Right lung (tissue), 5 donors: ENCODE results near the gene ETNPPL. TPM values are rescaled to one million over a fixed set of nuclear protein-coding genes. Genes with fewer than 3 reads are reported as not detected.
"Not testable (repeated sequence)": the region's sequence is repeated elsewhere in the genome, so short reads cannot be mapped to it uniquely, and the experiment has no call there.

Experiments
- DNase-seq, 2 donors: peaks; one replicate each; pipeline ENCODE4 v3.0.0-alpha.2; 2013
- polyA plus RNA-seq, 5 donors: library from polyadenylated mRNA; unstranded; fragments of 120-200 nt; gene quantifications; one replicate each; pipeline versions ENCODE4 v1.2.1 to v1.2.3, GENCODE V29; 2013; ENCODE audit warnings: inconsistent platforms in 1 of 5, low replicate concordance in 1 of 5; ENCODE audit not compliant: insufficient read length in 5 of 5, insufficient read depth in 1 of 5

ETNPPL gene
- polyA plus RNA-seq, 5 donors, result not detected

DNA sequence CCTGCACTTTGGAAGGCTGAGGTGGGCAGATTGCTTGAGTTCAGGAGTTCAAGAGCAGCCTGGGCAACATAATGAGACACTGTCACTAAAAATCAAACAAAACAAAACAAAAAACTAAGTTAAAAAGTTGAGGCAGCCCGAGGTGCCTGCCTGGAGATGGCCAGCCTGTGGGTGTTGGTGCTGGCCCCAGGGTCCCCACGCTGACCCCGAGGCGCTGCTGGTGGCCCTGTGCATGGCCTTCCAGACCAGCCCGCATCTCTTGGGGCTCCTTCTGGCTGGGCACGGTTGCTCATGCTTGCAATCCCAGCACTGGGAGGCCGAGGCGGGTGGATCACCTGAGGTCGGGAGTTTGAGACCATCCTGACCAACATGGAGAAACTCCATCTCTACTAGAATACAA, 4.4 kb downstream of the ETNPPL start:
- no peak for DNase-seq

DNA sequence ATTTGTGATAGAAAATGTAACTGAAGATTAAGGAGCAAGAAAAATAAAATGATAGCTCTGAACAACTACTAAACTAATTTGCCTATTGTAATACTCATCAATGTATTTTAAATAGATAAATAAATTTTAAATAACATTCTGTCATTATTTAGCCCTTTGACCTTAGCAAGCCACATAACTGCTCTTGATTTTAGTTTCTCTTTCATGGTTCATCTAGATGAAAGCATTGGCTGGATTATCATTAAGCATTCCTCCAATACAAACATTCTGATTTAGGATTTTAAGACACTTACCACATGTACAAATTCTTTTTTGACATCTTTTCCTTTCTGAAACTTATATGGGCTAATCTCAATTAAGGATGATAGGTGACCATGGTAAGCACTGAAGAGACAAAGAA, 8.5 kb downstream of the ETNPPL start:
- DNase-seq, result no peak

DNA sequence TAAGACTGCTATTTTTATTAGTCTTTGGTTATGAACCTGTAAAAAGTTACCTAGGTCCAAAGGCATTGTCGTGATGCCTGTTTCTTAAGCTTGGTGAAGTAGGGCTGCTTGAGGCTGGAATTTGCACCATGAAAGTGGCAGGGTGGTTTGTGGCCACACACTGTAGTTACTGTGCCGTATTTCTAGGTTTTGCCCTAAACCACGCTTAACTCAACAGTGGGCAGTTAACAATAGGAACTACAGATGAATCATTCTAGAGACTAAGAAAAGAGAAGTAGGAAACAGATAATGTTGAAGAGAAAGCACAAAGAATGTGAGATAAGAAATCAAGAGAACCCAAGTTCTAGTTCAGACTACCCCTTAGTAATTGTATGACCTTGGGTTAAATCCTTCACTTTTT, 11.5 kb downstream of the ETNPPL start:
- DNase-seq, result no peak

DNA sequence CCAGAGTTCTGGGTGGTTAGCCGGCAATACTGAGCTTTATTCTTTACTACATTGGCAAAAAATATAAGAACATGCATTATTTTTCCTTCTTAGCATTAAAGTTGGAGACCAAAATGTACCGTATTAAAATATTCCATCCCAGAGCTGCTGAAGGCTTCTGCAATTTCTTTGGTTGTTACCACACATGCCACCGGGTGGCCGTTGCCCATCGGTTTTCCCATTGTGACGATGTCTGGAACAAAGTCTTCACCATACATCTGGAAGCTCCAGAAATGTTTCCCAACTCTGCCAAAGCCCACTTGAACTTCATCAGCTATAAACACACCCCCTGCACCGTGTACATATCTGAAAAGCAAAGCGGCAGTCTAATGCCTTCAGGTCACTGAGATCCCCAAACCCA, 13.7 kb downstream of the ETNPPL start:
- DNase-seq, result no peak

DNA sequence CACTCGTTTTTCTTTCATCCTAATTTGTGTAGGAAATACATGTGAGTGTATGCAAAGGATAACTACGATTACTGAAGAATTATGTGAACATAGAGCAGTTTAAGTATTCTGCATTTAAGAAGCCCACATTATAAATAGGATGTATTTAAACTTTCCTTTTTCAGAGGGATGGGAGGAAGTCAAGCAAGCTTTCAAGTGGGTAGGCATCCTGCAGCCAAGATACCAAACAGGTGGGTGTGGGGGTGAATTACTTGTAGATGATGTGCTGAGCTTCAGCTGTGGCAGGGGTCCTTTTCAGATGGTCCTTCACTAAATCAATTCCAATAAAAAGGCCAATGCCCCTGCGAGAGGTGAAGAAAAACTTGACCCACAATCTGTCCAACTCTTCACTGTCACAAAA, 16.3 kb downstream of the ETNPPL start:
- DNase-seq, result no peak

DNA sequence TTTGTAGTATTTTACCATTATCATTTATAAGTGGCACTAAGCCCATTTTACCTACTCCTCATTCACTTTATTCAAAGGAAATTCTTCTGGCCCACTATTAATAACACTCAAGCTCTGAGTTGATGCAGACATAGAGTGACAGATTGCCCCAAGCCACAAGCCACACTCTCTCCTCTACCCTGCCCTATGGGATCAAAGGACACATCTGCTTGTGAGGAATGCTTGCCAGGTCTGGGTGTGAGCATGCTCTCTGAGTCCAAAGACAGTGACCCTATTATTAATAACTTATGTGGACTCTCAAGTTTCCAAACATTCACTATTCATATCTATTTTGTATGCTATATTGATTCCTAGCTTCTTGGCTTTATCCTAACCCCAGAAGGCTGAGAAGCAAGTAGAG, 18.5 kb downstream of the ETNPPL start:
- DNase-seq, result no peak

DNA sequence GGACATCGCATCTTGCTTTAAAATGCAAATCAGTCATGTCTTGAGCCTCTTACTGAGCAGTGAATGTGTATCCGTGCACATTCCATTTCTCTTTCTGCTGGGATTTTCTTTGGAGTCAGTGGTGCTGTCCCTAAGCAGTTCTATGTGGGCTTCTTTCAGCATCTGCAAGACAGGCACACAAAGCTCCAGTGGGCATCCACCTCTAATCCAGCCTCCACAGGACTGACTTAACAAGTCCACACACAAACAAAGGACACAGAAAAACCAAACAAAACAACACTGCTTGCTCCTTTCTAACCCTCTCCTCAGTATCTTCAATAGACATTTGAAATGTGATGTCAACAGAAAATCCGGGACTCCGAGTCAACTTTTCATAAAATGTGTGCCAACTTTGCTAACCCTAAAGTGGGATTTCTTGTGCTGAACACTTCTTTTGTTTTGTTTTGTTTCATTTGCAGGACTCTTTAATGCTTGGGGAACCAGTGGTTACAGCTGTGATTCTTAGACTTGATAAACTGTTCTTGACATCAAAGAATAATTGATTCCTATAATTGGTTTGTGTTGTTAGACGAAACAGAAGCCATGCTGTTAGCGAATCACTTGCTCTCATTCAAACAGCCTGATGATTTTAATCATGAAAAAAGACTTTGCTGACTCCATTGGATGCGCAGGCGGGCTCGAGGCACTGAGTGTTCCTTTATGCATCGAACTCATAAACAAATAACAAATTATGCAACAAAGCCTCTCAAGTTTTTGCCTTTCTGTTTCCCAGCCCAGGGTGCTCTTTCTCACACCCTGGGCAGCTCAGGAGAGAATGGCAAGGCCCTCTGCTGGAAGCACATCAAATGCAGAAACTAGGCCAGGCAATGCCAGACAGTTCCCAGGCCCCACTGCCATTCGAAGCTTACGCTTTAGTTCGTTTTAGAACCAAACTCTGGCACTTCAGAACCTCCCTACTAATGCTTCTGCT, 20.1 kb downstream of the ETNPPL start:
- DNase-seq, result no peak

DNA sequence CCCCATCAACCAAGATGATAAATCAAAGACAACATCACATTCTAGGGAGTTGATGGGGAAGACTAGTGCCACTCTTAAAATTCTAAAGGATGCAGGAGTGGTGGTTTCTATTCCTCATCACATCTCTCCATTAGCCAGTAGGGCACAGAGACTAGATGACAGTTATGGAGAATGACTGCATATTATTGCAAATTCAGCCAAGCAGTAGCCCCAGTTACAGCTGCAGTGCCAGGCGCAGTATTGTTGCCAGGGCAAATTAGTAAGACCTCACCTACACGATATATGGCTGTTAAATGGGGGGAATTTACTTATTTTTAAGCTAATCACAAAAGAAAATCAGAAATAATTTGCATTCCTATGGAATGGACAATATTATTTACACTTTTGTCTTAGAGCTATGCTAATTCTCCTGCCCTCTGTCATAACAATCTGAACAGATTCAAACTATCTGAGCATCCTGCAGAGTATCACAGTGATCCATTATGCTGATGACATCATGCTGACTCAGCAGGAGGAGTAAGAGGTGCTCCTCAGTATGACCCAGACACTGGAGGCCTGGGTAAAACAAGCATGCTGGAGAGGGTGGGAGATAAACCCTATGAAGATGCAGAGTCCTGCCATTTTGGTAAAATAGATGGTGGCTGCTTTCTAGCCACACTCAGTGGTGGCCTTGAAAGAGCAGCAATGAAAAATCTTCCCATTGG, 24.7 kb downstream of the ETNPPL start:
- no peak for DNase-seq

DNA sequence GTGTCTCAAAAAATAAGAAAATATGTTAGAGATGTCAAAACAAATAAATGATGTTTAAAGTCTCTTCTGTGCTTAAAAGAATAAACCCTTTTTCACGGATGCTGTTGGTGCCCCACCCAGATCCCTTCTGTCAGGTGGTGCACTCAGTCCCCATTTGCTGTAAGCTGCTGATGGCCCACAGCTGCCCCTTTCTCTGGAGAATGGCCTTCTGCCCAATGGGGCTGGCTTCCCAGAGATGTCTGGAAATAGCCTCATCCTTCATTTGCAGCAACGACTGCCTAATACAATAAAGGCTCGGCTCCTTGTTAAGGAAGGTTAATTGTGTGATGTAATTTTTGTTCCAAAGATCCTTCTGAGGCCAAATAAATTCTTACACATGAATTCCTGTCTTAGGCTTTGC, 31.8 kb downstream of the ETNPPL start:
- no peak for DNase-seq

DNA sequence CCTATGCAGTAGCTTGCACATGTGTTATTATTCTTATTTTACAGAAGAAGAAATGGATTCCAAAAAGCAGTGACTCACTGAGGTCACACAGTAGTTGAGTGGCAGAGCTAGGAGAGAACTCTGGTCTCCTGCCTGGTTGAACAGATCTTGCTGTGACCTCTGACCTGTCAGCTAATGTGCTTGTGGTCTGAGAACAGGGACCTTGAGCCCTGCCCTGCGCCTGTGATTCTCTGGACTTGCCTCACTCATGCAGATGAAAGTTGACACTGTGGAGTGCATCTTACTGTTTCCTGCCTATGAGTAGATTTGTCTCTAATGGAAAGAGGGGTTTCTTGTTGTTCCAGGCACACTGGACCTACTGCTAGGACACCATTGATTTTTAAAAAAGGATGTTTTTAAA, 32.3 kb downstream of the ETNPPL start:
- no peak for DNase-seq

DNA sequence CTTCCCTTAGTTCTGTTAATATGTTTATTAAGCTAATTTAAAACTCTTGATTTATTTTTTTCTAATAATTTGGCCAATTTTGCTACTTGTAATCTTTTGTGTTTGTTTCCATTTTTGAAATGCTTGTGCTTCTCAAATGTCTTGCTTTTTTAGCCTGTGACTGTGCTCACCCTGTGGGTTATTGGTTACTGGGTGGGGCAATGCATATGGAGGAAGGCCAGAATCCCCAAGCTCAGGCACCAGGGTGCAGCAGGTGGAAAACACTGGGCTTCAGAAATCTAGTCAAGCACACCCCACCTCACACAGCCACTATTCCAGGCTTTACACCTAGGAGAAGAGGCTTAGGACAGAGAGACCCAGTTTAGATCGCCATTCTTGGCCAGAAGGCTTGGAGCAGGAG, 33.1 kb downstream of the ETNPPL start:
- DNase-seq, result no peak

DNA sequence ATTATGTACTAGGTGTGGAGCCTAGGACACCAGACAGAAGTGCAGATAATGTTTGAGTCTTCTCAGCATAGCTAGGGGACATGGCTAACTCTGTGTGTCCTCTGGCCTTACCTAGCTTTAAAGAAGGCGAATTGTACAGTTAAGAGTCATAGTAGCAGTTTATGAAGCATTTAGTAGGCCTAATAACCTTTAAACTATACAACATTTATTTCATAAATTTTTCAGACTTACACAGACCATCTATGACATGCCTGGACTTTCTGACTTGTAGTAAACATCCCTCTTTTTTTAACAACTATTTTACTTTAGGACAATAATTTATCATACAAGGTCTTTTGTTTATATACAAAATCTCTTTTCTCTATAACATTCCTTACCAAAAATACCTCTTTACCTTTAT, 37.4 kb downstream of the ETNPPL start:
- no peak for DNase-seq

DNA sequence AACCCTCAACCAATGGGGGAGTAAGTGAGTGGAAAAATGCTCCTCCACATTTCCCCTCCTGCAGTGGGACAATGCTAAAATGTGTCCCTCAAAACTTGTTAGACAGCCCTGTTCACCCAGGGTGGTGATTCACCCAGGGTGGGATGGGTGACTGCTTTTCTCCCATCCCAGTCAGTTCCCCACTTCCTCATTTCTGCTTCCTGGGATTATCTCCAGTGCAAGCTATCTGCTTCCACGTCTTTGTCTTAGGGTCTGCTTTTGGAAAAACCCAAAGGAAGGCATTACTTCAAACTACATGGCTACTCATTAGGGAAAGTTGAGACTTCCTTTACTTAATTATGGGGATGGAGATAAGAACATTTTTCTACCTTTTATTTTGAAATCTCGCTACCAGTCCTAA, 45.5 kb downstream of the ETNPPL start:
- no peak for DNase-seq

DNA sequence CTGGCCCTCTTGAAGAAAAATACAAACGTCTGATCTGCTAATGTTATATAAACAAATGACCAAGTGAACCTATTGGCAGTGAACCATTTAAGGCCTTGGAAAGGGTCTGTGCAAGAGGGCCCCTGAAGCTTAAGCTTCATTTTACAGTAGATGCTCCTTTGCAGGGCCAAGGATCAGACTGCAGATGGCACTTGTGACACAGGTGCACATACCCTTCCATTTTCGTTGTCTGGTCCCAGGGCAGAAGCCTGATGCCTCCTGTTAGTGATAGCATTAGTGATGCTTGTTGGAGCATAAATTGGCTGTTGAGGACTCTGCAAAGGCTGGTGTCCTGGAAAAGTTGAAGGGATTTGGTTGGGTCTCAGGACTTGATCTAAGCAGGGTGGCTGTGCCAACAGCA, 46.5 kb downstream of the ETNPPL start:
- DNase-seq, result no peak

DNA sequence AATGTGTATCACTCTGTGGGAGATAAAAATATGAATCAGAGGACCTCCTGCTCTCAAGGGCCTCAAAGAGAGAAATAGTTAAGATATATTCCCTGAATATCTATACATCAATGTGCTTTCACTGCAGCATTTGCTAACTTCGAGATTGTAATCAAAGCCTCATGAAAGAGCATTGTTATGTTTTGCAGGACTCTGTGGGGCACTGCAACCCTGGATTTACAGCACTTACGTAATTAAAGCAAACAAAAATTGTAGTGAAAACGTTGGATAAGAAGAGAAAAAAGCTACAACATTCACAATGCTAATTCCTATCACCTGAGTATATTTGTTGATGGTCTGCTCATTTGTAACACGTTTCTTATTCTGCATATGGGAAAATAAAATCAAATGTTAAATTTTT, 48.0 kb downstream of the ETNPPL start:
- no peak for DNase-seq

DNA sequence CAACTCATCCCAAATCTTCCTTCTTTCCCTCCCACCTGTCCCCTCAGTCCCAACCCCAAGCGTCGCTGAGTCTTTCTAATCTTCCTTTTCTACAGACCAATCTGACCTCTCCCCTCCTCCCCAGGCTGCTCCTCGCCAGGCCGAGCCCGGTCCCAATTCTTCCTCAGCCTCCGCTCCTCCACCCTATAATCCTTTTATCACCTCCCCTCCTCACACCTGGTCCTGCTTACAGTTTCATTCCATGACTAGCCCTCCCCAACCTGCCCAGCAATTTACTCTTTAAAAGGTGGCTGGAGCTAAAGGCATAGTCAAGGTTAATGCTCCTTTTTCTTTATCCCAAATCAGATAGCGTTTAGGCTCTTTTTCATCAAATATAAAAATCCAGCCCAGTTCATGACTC, 52.3 kb downstream of the ETNPPL start:
- DNase-seq, result not testable (repeated sequence)

DNA sequence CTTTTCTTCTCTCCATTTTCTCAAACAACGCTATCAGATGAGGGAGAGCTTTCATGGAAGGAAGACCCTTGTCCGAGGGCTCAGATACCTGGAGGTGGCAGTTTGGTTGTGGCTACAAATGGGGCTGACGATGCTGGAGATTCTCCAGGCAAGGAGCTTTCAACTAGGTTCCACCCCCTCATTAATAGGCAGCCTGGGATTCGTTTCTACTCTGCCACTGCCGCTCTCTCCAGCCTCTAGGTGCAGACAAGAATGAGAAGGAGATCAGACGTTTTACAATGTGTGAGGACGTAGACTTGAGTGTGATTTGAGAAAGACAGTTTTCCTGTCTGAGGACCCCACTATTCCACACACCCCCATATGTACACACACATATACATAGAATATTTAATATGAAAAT, 53.1 kb downstream of the ETNPPL start:
- DNase-seq, result no peak

DNA sequence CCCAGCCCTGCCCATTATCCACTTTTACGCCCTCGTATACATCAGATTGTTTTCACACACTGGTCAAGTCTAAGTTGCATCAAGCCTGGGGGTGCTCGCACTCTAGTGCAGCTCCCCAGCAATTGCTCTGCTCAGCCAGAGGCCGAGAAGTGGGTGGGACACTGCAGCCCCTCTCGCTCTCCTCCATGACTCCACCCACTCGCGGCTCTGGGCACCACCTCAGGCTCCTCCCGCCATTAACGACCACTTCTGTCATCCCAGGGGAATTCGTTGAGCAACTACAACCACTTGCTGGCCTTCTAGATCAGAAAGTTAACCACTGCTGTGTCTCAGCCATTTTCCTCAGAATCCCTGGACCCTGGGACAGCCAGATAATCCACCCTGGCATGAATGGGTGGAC, 53.6 kb downstream of the ETNPPL start:
- no peak for DNase-seq

DNA sequence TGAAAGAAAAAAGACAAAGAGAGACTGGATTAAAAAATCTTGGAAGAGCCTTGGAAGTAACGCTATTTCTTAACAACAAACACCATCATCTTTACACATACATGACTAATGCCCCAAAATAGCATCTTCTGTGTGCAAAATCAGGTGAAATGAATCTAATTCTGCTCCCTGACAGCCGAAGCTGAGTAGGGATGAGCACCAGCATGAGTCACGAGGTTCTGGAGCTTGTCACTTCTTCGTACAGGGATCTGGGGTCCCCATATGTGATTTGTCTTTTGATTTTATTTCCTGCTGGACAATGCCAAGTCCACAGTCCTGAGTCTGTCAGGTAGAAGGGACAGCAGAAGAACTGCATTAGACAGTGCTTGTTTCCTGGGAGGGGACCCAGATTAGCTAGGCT, 56.6 kb downstream of the ETNPPL start:
- no peak for DNase-seq

DNA sequence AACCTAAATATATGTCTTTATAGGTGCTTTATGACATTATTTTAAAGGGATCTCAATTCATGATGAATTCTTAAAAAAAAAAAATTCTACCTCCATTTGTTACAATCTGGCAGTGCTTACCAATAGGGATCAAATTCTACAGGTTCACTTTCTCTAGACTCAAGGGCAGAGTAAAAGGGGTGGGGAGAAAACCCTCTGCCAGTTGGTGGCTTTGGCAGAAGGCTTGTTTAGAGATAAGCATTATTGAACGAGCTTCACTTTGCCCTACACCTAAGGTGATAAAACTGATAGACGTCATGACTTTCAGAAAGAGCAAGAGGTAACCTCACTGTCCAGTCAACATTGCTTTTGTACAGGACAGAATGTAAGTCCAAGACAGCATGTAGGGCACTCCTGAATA, 58.9 kb downstream of the ETNPPL start:
- no peak for DNase-seq

DNA sequence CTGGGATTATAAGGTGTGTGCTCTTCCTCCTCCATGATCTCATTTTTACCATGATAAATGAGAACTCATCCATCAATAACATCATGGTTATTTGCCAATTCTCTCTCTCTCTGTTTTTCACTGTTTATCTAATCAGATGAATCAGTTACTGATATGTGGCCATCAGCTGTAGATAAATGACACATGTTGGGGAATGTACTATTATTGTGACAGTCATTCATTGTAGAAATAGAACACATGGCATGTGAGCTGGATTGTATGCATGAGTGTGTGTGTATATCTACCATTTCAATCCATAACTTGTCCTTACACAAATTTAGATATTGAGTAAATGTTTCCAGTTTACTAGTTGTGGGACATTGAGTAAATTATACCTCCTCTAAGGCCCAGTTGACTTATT, 59.5 kb downstream of the ETNPPL start:
- no peak for DNase-seq

DNA sequence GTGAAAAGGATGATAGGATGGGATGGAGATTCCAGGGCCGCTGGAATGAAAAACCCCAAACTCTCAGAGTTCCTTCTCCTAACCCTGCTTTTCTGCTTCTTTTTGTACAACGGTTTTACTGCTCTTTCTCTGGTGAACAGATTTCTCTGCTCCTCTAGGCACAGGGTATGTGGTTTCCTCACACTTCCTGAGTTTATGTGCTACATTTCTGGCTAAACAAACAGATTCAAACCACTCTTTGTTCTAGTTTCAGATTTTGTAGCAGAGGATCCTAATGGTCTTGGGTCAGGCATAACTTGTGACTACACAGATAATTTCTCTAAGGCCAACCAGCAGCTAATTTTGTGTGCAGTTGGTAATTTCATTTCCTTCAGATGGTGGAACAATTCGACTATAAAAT, 59.9 kb downstream of the ETNPPL start:
- no peak for DNase-seq

DNA sequence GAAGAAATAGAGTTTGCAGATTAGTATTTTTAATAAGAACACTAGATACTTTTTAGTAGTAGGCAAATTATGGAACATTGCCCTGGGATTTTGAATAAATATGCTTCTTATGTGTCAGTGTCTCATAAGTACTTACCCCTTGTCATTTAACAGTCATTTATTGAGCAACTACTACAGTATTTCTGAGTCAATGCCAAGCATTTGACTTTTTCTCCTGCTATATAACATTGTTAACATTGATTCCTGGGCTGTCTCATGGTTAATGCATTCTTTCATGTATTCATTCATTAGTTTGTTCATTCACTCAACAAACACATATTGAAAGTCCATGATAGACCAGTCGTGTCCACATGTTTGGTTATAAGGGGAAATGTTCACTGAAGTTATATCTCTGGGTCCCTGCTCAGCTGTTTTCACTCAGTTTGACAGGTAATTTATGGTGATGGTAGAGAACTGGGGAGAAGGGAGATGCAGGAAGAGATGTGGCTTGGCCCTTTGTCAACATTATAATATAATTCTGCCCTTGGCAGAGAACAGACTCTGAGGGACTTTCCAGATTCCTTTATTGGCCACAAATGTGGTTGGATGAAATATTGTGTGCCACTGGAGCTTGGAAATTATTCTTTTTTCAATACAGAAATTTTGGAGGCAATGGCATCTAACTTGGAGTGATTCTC, 62.6 kb downstream of the ETNPPL start:
- DNase-seq, result no peak
